ENCODE data around the gene AP4E1.

DNA sequence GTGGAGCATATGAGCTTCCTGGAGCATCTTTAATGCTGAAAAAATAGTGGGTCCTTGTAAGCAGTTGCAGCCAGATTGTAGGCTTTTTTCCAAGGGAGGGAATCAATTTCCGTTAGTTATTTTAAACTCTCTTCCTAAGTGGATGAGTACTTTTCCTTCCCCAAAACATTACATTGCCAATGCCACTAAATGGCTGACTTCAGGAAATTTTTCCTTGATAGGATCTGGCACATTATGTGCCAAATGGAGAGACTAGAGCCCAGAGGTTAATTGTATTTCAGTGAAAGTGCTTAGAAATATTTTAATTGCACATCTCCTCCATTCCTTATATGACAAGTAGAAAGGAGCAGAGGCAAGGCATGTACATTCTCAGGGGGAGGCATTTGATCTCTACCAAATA lies 102.7 kb downstream of the AP4E1 start:
- TF ChIP-seq FOXP2 (optimal IDR thresholded peaks at IDR 0.05; ENCODE audit: borderline replicate concordance, extremely low read depth, extremely low read length, insufficient read depth) (no peak), TAF1 (IDR thresholded peaks at IDR 0.05; ENCODE audit: borderline replicate concordance, insufficient read depth, low read length) (no peak)
- TF ChIP-seq, protein P1, sequence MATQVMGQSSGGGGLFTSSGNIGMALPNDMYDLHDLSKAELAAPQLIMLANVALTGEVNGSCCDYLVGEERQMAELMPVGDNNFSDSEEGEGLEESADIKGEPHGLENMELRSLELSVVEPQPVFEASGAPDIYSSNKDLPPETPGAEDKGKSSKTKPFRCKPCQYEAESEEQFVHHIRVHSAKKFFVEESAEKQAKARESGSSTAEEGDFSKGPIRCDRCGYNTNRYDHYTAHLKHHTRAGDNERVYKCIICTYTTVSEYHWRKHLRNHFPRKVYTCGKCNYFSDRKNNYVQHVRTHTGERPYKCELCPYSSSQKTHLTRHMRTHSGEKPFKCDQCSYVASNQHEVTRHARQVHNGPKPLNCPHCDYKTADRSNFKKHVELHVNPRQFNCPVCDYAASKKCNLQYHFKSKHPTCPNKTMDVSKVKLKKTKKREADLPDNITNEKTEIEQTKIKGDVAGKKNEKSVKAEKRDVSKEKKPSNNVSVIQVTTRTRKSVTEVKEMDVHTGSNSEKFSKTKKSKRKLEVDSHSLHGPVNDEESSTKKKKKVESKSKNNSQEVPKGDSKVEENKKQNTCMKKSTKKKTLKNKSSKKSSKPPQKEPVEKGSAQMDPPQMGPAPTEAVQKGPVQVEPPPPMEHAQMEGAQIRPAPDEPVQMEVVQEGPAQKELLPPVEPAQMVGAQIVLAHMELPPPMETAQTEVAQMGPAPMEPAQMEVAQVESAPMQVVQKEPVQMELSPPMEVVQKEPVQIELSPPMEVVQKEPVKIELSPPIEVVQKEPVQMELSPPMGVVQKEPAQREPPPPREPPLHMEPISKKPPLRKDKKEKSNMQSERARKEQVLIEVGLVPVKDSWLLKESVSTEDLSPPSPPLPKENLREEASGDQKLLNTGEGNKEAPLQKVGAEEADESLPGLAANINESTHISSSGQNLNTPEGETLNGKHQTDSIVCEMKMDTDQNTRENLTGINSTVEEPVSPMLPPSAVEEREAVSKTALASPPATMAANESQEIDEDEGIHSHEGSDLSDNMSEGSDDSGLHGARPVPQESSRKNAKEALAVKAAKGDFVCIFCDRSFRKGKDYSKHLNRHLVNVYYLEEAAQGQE (IDR thresholded peaks at IDR 0.05; ENCODE audit: insufficient read depth in 1 of 2, low read depth in 2 of 2, low read length in 2 of 2), result no peak
